Measurements from ENCODE around the gene GNGT2.

DNA sequence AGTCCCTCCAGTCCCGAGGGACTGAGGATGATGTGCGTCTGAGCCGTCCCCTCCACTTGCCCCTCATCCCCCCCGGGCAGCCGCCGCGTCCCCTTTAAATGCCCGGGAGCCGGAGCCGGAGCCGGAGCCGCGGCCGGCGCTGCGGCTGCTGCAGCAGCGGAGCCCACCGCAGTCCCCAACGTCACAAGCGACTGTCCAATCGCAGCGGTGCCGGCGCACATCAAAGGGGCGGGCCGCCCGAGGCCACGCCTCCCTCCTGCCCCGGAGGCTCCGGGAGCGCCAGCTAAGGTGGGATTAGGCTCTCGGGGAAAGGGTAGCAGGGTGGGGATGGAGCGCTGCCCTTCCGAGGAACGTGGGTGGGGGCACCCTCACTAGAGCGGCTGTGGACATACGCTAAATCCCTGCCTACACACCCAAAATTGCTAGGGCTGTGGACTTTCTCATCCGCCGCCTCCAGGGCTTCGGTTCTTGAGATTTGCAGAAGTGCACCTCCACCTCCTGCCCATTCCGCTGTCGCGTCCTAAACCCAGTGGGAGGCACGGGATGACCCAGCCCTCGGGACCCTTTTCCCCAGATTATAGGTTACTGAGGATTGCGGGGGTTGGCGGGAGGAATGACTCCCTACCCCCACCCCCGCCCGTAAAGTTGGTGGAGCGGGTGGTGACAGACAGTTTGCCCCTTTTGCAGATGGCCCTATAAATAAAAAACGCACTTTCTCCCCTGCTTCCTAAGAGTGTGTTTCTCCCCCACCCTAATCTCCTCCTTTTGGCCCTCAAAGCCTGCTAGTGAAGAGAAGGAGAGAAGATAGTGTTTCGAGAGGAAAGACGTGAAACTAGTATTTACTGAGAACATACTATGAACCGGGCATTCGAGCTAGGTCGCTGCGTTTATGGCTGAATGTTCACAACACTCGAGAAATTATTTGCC, 20.5 kb upstream of the GNGT2 start, which contains the start of gene PHOSPHO1:
- TF ChIP-seq CTCF (IDR thresholded peaks at IDR 0.05) = no peak
- no peak for TF ChIP-seq POLR2A (IDR thresholded peaks at IDR 0.05)
